HG03159 (cell line): ENCODE data around the gene METTL25B.

ENCODE experiments used
- ATAC-seq: cut with Tn5 transposase; IDR thresholded peaks from one replicate; pipeline ENCODE4 v1.9.1; 2021; ENCODE audit warnings: mild to moderate bottlenecking, moderate library complexity; ENCODE audit not compliant: unreplicated experiment

METTL25B gene

GRCh38 chr1:156727926-156728598 is at the start of gene METTL25B:
Gene METTL25B, plus strand, starts transcription at chr1:156728469. Its CDS starts 636 bp downstream, at chr1:156729105.
- peak; percentile 56 for ATAC-seq

- no peak for ATAC-seq
Observed at GRCh38 chr1:156680056-156680455, 48.2 kb upstream of the METTL25B start.

GRCh38 chr1:156681196-156681960 is 46.9 kb upstream of the METTL25B start:
- ATAC-seq, result no peak

GRCh38 chr1:156682166-156682890 is 45.9 kb upstream of the METTL25B start:
- ATAC-seq, result no peak

GRCh38 chr1:156684227-156684782 is 44.0 kb upstream of the METTL25B start:
- ATAC-seq, result no peak

- ATAC-seq, result no peak
Observed at GRCh38 chr1:156689035-156689952, 39.0 kb upstream of the METTL25B start.

GRCh38 chr1:156689953-156690674 is 38.2 kb upstream of the METTL25B start:
- no peak for ATAC-seq

- no peak for ATAC-seq
Observed at GRCh38 chr1:156690675-156691036, 37.6 kb upstream of the METTL25B start.

- ATAC-seq, result no peak
Observed at GRCh38 chr1:156691191-156691590, 37.1 kb upstream of the METTL25B start.

GRCh38 chr1:156691665-156692440 is 36.4 kb upstream of the METTL25B start:
- no peak for ATAC-seq

GRCh38 chr1:156692441-156692924 is 35.8 kb upstream of the METTL25B start:
- ATAC-seq, result no peak

- no peak for ATAC-seq
Observed at GRCh38 chr1:156692925-156693847, 35.1 kb upstream of the METTL25B start.

GRCh38 chr1:156693848-156694689 is 34.2 kb upstream of the METTL25B start:
- no peak for ATAC-seq

GRCh38 chr1:156694690-156694962 is 33.6 kb upstream of the METTL25B start:
- no peak for ATAC-seq

GRCh38 chr1:156696755-156697154 is 31.5 kb upstream of the METTL25B start:
- ATAC-seq, result no peak

GRCh38 chr1:156697481-156697880 is 30.8 kb upstream of the METTL25B start:
- ATAC-seq, result no peak

- ATAC-seq, result no peak
Observed at GRCh38 chr1:156698995-156699394, 29.3 kb upstream of the METTL25B start.
